OCI-M2 (cell line): ENCODE measurements around the gene RCBTB1.
"Not testable (repeated sequence)": the region's sequence is repeated elsewhere in the genome, so short reads cannot be mapped to it uniquely, and the experiment has no call there.

Experiments
- DNase-seq: peaks from one replicate; lab custom pipeline; 2025; ENCODE audit not compliant: unreplicated experiment; lab: John Stamatoyannopoulos, UW

The RCBTB1 gene

DNA sequence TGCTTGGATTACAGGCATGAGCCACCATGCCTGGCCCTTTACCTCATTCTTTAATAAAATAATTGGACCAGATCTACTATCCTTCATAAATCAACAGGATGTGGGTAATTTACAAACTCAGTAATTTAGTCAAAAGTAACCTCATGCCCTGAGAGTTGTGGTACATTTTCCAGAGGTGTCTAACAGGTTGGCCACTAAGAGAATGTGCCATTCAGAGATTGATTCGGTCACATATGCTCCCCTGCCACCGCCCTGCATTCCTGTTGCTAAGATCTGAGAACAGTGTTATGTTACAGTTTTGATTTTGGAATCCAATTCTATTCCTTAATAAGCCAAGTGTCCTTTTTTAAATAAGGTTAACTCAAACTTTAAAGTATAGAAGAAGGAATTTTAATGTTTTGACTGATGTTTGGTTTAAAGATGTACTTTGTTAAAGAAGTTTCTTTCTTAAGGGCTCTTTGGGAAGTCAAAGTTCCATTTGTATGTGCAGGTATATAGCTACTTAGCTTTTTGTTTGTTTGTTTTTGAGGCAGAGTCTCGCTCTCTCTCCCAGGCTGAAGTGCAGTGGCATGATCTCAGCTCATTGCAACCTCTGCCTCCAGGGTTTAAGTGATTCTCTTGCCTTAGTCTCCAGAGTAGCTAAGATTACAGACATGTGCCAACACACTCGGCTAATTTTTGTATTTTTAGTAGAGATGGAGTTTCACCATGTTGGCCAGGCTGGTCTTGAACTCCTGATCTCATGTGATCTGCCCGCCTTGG is 60.4 kb downstream of the RCBTB1 start:
- no peak for DNase-seq

DNA sequence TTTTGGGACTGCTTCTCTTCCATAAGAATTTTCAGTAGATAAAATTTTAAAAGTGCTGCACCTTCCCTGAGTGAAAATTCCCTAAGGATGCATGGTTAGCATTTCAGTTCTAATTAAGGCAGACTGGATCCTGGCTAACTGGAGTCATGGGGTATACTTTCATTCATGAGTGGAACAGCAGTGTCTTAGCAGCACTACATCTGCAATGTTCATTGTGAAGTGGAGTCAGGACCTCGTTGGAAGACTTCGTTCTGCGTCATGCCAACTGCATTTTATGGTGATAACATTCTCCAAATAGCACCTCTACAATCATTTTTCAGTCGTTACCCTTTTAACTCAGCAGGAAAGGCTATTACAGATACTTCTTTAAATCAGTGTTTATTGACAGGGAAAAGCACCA is 64.1 kb downstream of the RCBTB1 start:
- no peak for DNase-seq

GRCh38 chr13:49517461-49517860 is 67.9 kb downstream of the RCBTB1 start:
- DNase-seq = no peak

DNA sequence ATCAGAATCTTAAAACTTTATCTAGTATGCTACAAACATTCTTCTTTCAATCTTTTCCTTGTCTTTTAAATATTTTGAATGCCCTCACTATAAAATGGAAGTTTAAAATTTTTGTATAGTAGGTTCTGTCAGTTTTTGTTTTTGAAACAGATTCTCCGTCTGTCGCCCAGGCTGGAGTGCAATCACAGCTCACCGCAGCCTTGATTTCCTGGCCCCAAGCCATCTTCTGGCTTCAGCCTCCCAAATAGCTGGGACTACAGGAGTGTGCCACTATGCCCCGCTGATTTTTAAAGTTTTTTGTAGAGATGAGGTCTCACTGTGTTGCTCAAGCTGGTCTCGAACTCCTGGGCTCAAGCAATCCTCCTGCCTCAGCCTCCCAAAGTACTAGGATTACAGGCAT is 68.9 kb downstream of the RCBTB1 start:
- no peak for DNase-seq

GRCh38 chr13:49512578-49512977 is 72.8 kb downstream of the RCBTB1 start:
- no peak for DNase-seq

DNA sequence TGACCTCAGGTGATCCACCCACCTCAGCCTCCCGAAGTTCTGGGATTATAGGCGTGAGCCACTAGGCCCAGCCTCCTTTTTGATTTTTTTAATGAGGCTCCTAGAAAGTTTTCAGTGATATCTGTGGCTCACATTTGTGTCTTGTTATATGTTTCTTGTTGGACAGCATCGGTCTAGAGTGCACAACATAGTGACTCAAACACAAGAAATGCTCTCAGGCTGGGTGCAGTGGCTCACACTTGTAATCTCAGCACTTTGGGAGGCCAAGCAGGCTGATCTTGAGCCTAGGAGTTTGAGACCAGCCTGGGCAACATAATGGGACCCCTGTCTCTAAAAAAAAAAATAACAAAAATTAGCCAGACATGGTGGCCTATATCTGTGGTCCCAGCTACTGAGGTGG is 81.4 kb downstream of the RCBTB1 start:
- no peak for DNase-seq

DNA sequence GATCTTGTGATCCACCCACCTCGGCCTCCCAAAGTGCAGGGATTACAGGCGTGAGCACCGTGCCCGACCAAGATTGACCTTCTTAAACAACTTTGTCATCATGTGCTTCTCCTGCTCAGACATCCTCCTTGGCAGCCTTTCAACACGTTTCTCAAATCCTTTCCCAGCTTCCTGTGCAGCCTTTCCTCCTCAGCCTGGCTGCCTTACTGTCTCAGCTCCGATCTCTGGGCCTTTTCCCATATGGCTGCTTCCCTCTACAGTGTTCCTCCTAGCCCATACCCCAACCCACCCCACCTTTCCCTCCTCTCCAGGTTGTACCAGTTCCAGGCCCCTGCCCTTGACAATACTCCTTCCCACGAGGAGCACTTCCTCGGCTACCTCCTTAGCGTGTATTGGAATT is 82.4 kb downstream of the RCBTB1 start:
- DNase-seq = no peak

GRCh38 chr13:49499889-49500660 is 85.3 kb downstream of the RCBTB1 start:
- DNase-seq = no peak

GRCh38 chr13:49498206-49498605 is 87.2 kb downstream of the RCBTB1 start:
- no peak for DNase-seq

DNA sequence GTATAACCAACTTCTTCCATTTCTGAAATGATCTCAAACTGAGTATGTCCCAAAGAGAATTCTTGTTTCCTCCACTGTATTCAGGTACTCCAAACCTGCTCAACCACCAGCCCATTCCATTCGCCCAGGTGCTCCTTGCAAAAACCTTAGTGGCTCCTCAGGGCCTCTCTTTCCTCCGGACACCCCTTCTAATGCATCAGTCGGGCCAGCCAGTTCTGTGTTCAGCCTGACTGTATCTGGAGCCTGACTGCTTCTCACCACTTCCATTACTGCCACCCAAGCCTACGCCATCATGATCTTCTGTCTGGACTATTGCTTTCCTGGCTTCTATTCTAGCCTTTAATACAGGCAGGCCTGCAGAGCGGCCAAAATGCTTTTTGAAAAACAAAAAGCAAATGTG is 88.1 kb downstream of the RCBTB1 start:
- no peak for DNase-seq

- DNase-seq = not testable (repeated sequence)
These were observed 88.5 kb downstream of the RCBTB1 start for GRCh38 chr13:49496837-49497236.

GRCh38 chr13:49495783-49496762 is 89.3 kb downstream of the RCBTB1 start, which contains the start of gene PHF11:
Gene PHF11, plus strand, starts transcription at chr13:49495953. Its CDS starts 49 bp downstream, at chr13:49496002.
- no peak for DNase-seq

GRCh38 chr13:49494645-49495044 is 90.7 kb downstream of the RCBTB1 start:
- no peak for DNase-seq

GRCh38 chr13:49488563-49488962 is 96.8 kb downstream of the RCBTB1 start:
- no peak for DNase-seq
